ENCODE measurements around the gene CDH15.

The CDH15 gene

GRCh38 chr16:89219365-89219764 is 47.8 kb downstream of the CDH15 start:
- no peak for TF ChIP-seq CTCF (IDR thresholded peaks at IDR 0.05; ENCODE audit: insufficient read depth, low read length, poor library complexity, severe bottlenecking)

GRCh38 chr16:89221604-89222003 is 50.1 kb downstream of the CDH15 start:
- H3K4me3 ChIP-seq (replicated peaks; ENCODE audit: low read depth, low read length) = no peak overlapping the region
- H3K36me3 ChIP-seq (ENCODE audit: control insufficient read depth, insufficient read depth, low read length) = peaks cover 12% of the 10 kb centered on the region
- no peaks in the 10 kb centered on the region for H3K27me3 ChIP-seq (replicated peaks; ENCODE audit: control insufficient read depth, insufficient read depth, low read length)
- no peak for DNase-seq (ENCODE audit: extremely low read depth, insufficient read length)
- no peak for TF ChIP-seq CTCF (IDR thresholded peaks at IDR 0.05; ENCODE audit: insufficient read depth, low read length, poor library complexity, severe bottlenecking)

More at GRCh38 chr16:89219365-89219764, 47.8 kb downstream of the CDH15 start:
- no peak for DNase-seq (ENCODE audit: extremely low read depth, insufficient read length)
- Histone ChIP-seq H3K36me3 (ENCODE audit: control insufficient read depth, insufficient read depth, low read length) (peaks cover 8% of the 10 kb centered on the region), H3K4me3 (replicated peaks; ENCODE audit: low read depth, low read length) (no peak overlapping the region), H3K27me3 (replicated peaks; ENCODE audit: control insufficient read depth, insufficient read depth, low read length) (no peaks in the 10 kb centered on the region)

- DNase-seq (ENCODE audit: extremely low read depth, insufficient read length) = no peak
- no peak for TF ChIP-seq CTCF (IDR thresholded peaks at IDR 0.05; ENCODE audit: insufficient read depth, low read length, poor library complexity, severe bottlenecking)
- no peaks in the 10 kb centered on the region for H3K27me3 ChIP-seq (replicated peaks; ENCODE audit: control insufficient read depth, insufficient read depth, low read length)
- peaks cover 23% of the 10 kb centered on the region for H3K36me3 ChIP-seq (ENCODE audit: control insufficient read depth, insufficient read depth, low read length)
- no peak overlapping the region for H3K4me3 ChIP-seq (replicated peaks; ENCODE audit: low read depth, low read length)
These were observed 51.4 kb downstream of the CDH15 start for GRCh38 chr16:89222931-89223330.

GRCh38 chr16:89224665-89225064 is 53.1 kb downstream of the CDH15 start:
- H3K36me3 ChIP-seq (ENCODE audit: control insufficient read depth, insufficient read depth, low read length) = peaks cover 23% of the 10 kb centered on the region

GRCh38 chr16:89230255-89230654 is 58.7 kb downstream of the CDH15 start:
- Histone ChIP-seq H3K27me3 (replicated peaks; ENCODE audit: control insufficient read depth, insufficient read depth, low read length) (no peaks in the 10 kb centered on the region), H3K36me3 (ENCODE audit: control insufficient read depth, insufficient read depth, low read length) (peaks cover 31% of the 10 kb centered on the region), H3K4me3 (replicated peaks; ENCODE audit: low read depth, low read length) (no peak overlapping the region)
- no peak for TF ChIP-seq CTCF (IDR thresholded peaks at IDR 0.05; ENCODE audit: insufficient read depth, low read length, poor library complexity, severe bottlenecking)
- DNase-seq (ENCODE audit: extremely low read depth, insufficient read length) = no peak

More at GRCh38 chr16:89224665-89225064, 53.1 kb downstream of the CDH15 start:
- Histone ChIP-seq H3K27me3 (replicated peaks; ENCODE audit: control insufficient read depth, insufficient read depth, low read length) (no peaks in the 10 kb centered on the region), H3K4me3 (replicated peaks; ENCODE audit: low read depth, low read length) (no peak overlapping the region)
- no peak for TF ChIP-seq CTCF (IDR thresholded peaks at IDR 0.05; ENCODE audit: insufficient read depth, low read length, poor library complexity, severe bottlenecking)
- DNase-seq (ENCODE audit: extremely low read depth, insufficient read length) = no peak

GRCh38 chr16:89232107-89232506 is 60.6 kb downstream of the CDH15 start:
- no peak for DNase-seq (ENCODE audit: extremely low read depth, insufficient read length)
- Histone ChIP-seq H3K27me3 (replicated peaks; ENCODE audit: control insufficient read depth, insufficient read depth, low read length) (no peaks in the 10 kb centered on the region), H3K4me3 (replicated peaks; ENCODE audit: low read depth, low read length) (no peak overlapping the region), H3K36me3 (ENCODE audit: control insufficient read depth, insufficient read depth, low read length) (peaks cover 23% of the 10 kb centered on the region)
- no peak for TF ChIP-seq CTCF (IDR thresholded peaks at IDR 0.05; ENCODE audit: insufficient read depth, low read length, poor library complexity, severe bottlenecking)
